Measurements from ENCODE around the gene TEN1.

Gene TEN1

GRCh38 chr17:75979705-75980187 lies 706 bp downstream of the TEN1 start:
- DNase-seq, result no peak

GRCh38 chr17:75980188-75981018 lies 1.4 kb downstream of the TEN1 start:
- no peak for DNase-seq

- no peak for DNase-seq
Observed at GRCh38 chr17:75981019-75981615, 2.1 kb downstream of the TEN1 start.

- DNase-seq, result no peak
Observed at GRCh38 chr17:75983501-75984181, 4.6 kb downstream of the TEN1 start.

GRCh38 chr17:75985986-75986385 lies 6.9 kb downstream of the TEN1 start:
- DNase-seq, result no peak

- DNase-seq, result no peak
Observed at GRCh38 chr17:75987041-75987440, 8.0 kb downstream of the TEN1 start.

GRCh38 chr17:75991396-75991795 lies 12.4 kb downstream of the TEN1 start:
- no peak for DNase-seq

GRCh38 chr17:75994802-75995370 lies 15.8 kb downstream of the TEN1 start:
- no peak for DNase-seq

GRCh38 chr17:75995385-75995925 lies 16.4 kb downstream of the TEN1 start:
- DNase-seq, result no peak

GRCh38 chr17:75996665-75997590 lies 17.9 kb downstream of the TEN1 start:
- DNase-seq, result peak; percentile 53

GRCh38 chr17:75998327-75998795 lies 19.3 kb downstream of the TEN1 start:
- DNase-seq, result no peak

- peak; percentile 60 for DNase-seq
Observed at GRCh38 chr17:76000016-76000754, 21.1 kb downstream of the TEN1 start.

- no peak for DNase-seq
Observed at GRCh38 chr17:76000755-76001521, 21.9 kb downstream of the TEN1 start, which contains the start of gene CDK3. Gene CDK3, plus strand, starts transcription at chr17:76000855. Its CDS starts 571 bp downstream, at chr17:76001426.

GRCh38 chr17:76002100-76002499 lies 23.1 kb downstream of the TEN1 start:
- DNase-seq, result no peak

GRCh38 chr17:76003915-76004314 lies 24.9 kb downstream of the TEN1 start:
- no peak for DNase-seq

- DNase-seq, result no peak
Observed at GRCh38 chr17:76004750-76005262, 25.8 kb downstream of the TEN1 start.

- DNase-seq, result peak; percentile 79
Observed at GRCh38 chr17:76005263-76006149, 26.5 kb downstream of the TEN1 start.

- no peak for DNase-seq
Observed at GRCh38 chr17:76007131-76007849, 28.2 kb downstream of the TEN1 start.

All from CD4-positive, alpha-beta T cell treated with Interleukin-12 subunit alpha and Interleukin-12 subunit beta, for 1 hour (primary cell).